Activated T-cell treated with anti-CD3 and anti-CD28 coated beads, Interleukin-2, amount 50 U/mL, for 24 hours (primary cell): ENCODE results near the gene IGSF21.
A peak's percentile ranks its signal among the peaks of the same experiment; 100 is the strongest.

ENCODE experiments used
- DNase-seq: peaks from one replicate; pipeline ENCODE4 v3.0.0-alpha.2; 2020
- H3K27ac Mint-ChIP-seq: 2 replicates; pipeline ENCODE4 v1.8.0; 2020; ENCODE audit warnings: mild to moderate bottlenecking, mixed read lengths
- H3K27me3 Mint-ChIP-seq: 2 replicates; pipeline ENCODE4 v1.8.0; 2020; ENCODE audit warnings: mixed read lengths
- H3K36me3 Mint-ChIP-seq: 2 replicates; pipeline ENCODE4 v1.8.0; 2020; ENCODE audit warnings: low read depth, mixed read lengths
- H3K4me1 Mint-ChIP-seq: 2 replicates; pipeline ENCODE4 v1.8.0; 2020; ENCODE audit warnings: low read depth, mixed read lengths
- H3K4me3 Mint-ChIP-seq: 2 replicates; pipeline ENCODE4 v1.8.0; 2020; ENCODE audit warnings: mild to moderate bottlenecking, moderate library complexity, mixed read lengths
- H3K9me3 Mint-ChIP-seq: 2 replicates; pipeline ENCODE4 v1.8.0; 2020; ENCODE audit warnings: mixed read lengths

IGSF21 gene

GRCh38 chr1:18088077-18088594 lies 19.5 kb upstream of the IGSF21 start:
- DNase-seq: no peak
- Mint-ChIP-seq H3K4me1 (no peaks in the 10 kb centered on the region), H3K4me3 (no peak overlapping the region), H3K27me3 (peaks cover 31% of the 10 kb centered on the region), H3K9me3 (no peaks in the 10 kb centered on the region), H3K36me3 (no peaks in the 10 kb centered on the region), H3K27ac (no peak overlapping the region)

DNA sequence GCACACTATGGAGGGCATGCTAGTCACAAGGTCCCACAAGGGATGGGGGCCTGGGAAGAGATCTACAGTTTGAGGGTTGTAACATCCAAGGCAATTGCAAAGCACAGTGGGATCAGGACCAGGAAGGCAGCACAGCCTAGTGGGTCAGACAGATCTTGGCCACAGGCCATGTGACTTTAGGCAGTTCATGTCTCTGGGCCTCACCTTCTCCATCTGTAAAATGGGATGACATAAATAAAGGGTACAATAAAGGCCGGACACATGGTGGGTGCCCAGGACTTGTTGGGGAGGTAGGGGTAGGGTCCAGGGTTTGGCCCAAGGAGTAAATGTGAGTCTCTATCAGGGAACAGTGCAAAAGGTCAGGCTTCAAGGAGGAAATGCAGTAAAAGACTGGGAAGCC lies 18.1 kb upstream of the IGSF21 start:
- peaks cover 2% of the 10 kb centered on the region for H3K9me3 Mint-ChIP-seq
- H3K27ac Mint-ChIP-seq: no peak overlapping the region
- no peaks in the 10 kb centered on the region for H3K4me1 Mint-ChIP-seq
- H3K4me3 Mint-ChIP-seq: no peak overlapping the region
- no peaks in the 10 kb centered on the region for H3K36me3 Mint-ChIP-seq
- peaks cover 39% of the 10 kb centered on the region for H3K27me3 Mint-ChIP-seq
- DNase-seq: no peak

DNA sequence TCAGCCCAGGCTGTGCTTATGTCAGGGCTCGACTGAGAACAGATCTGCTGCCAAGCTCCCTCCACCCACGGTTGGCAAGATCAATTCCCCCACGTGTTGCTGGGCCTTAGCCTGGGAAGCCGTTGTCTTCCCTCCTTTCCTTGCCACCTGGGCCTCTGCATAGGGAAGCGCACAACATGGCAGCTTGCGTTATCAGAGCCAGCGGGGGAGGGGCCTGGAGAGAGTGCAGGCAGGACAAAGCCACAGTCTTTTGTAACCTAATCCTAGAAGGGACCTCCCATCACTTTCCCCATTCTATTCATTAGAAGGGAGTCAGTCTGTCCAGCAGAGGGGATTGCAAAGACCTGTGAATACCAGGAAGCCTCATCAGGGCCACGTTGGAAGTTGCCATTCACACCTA lies 17.0 kb upstream of the IGSF21 start:
- peaks cover 42% of the 10 kb centered on the region for H3K27me3 Mint-ChIP-seq
- H3K9me3 Mint-ChIP-seq: peaks cover 2% of the 10 kb centered on the region
- H3K36me3 Mint-ChIP-seq: no peaks in the 10 kb centered on the region
- no peaks in the 10 kb centered on the region for H3K4me1 Mint-ChIP-seq
- H3K27ac Mint-ChIP-seq: no peak overlapping the region
- no peak for DNase-seq
- H3K4me3 Mint-ChIP-seq: no peak overlapping the region

DNA sequence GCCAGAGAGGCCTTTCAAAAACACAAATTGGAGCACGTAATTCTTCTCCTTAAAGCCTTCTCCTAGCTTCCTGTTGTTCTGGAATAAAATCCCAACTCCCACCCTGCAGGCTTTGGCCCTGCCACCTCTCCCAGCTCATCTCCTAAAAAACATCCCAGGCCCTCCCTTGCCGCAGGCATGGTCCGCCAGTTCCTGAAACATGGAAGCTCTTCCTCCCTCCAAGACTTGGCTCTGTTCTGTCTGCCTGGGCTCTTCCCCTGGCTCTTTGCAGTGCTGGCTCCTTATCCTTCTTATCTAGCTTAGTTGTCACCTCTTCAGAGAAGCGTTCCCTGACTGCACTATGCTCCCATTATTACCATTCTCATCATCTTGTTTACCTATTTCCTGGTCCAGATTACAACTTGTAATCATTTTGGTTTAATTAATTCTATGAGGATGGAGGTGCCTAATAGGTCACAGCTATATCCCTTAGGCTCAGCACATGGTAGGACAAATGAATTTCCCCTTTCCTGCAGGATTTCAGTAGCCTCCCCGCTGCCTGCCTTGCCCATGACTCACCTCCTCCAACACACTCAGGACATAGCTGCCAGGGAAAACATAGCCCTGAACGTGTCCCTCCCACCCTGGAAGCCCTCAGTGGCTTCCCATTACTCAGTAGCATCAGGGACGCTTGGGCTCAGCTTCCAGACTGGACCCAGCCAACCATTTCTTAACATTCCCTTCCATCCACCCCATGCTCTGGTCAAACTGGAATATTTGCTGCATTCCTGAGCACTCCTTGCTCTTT lies 15.7 kb upstream of the IGSF21 start:
- Mint-ChIP-seq H3K4me1 (no peaks in the 10 kb centered on the region), H3K9me3 (peaks cover 2% of the 10 kb centered on the region), H3K36me3 (no peaks in the 10 kb centered on the region), H3K27ac (no peak overlapping the region), H3K4me3 (no peak overlapping the region), H3K27me3 (peaks cover 42% of the 10 kb centered on the region)
- DNase-seq: no peak

DNA sequence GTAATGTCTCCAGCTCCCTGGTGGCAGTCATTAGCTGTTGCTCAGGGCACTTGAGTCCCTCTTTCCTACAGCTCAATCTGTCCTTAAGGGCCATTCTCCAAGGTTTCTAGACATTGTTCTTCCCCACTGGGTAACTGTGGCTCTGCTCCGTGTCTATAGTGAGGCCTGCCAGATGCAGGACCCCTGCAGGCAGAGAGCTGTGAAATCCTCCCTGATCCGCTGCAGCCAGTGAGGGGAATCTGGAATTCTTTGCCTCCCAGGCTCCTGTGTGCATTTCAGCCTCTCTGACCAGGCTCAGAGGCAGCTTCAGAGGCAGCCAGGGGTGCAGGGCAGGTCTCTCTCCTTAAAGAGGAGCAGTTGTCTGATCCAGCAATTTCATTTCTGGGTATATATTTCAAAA lies 14.4 kb upstream of the IGSF21 start:
- H3K9me3 Mint-ChIP-seq: peaks cover 2% of the 10 kb centered on the region
- no peaks in the 10 kb centered on the region for H3K36me3 Mint-ChIP-seq
- no peak overlapping the region for H3K27ac Mint-ChIP-seq
- no peaks in the 10 kb centered on the region for H3K4me1 Mint-ChIP-seq
- peaks cover 33% of the 10 kb centered on the region for H3K27me3 Mint-ChIP-seq
- no peak overlapping the region for H3K4me3 Mint-ChIP-seq
- no peak for DNase-seq

GRCh38 chr1:18093646-18094045 lies 14.0 kb upstream of the IGSF21 start:
- Mint-ChIP-seq H3K4me3 (no peak overlapping the region), H3K27me3 (peaks cover 35% of the 10 kb centered on the region), H3K9me3 (peaks cover 2% of the 10 kb centered on the region), H3K27ac (no peak overlapping the region), H3K4me1 (no peaks in the 10 kb centered on the region), H3K36me3 (no peaks in the 10 kb centered on the region)
- DNase-seq: no peak

DNA sequence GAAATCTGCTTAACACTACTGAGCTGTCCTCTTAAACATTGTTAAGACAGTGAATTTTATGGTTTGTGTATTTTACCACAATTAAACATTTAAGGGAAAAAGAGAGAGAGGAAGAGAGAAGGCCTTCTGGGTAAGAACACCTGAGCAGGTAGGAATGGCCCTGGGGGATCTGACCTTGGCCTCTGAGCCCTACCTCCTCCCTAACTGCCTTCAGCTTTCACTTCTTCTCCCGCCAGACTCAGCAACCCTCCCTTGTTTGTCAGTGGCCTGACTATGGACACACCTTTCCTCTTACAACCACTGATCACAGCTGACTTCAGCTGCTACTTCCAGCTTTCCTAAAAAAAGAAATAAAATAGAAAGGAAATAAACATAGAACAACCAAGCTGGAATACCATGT lies 13.5 kb upstream of the IGSF21 start:
- Mint-ChIP-seq H3K27me3 (peaks cover 39% of the 10 kb centered on the region), H3K27ac (no peak overlapping the region), H3K36me3 (no peaks in the 10 kb centered on the region), H3K4me3 (no peak overlapping the region), H3K4me1 (no peaks in the 10 kb centered on the region), H3K9me3 (peaks cover 2% of the 10 kb centered on the region)
- DNase-seq: no peak

DNA sequence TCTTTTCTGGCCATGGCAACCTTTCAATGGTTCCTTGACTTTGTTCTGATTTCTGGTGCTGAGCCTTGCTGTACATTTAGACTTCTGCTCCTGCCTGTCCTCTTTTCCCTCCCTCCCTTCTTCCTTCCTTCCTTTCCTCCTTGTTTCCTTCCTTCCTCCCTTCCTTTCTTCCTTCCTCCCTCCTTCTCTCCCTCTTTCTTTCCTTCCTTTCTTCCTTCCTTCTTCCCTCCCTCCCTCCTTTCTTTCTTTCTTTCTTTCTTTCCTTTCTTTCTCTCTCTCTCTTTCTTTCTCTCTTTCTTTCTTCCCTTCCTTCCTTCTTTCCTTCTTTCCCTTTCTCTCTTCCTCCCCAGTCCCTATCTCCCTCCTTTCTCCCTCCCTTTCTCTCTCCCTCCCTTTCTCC lies 10.4 kb upstream of the IGSF21 start:
- Mint-ChIP-seq H3K27me3 (peaks cover 48% of the 10 kb centered on the region), H3K4me1 (no peaks in the 10 kb centered on the region), H3K4me3 (no peak overlapping the region), H3K36me3 (no peaks in the 10 kb centered on the region), H3K27ac (no peak overlapping the region), H3K9me3 (peaks cover 2% of the 10 kb centered on the region)
- no peak for DNase-seq

GRCh38 chr1:18099026-18099425 lies 8.6 kb upstream of the IGSF21 start:
- Mint-ChIP-seq H3K4me1 (no peaks in the 10 kb centered on the region), H3K36me3 (no peaks in the 10 kb centered on the region), H3K9me3 (no peaks in the 10 kb centered on the region), H3K4me3 (no peak overlapping the region), H3K27ac (no peak overlapping the region), H3K27me3 (peaks cover 50% of the 10 kb centered on the region)
- no peak for DNase-seq

DNA sequence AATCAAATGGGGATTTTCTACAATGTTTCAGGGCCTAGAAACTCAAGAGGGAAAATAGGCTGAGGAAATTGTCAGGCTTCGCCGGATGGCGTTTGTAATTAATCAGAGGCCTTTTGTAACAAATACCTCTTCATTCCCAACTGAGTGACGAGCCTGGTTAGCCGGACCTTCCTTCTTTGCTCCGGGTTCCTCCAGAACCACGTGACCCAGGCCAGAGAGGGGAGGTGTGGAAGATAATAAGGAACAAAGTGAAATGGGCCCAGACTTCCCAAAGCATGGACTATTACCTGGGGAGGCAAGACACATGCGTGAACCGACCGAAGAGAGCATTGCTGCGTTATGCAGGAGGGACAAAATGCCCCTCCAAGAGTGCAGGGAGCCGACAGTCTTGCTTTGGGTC lies 7.5 kb upstream of the IGSF21 start:
- Mint-ChIP-seq H3K27me3 (peaks cover 53% of the 10 kb centered on the region), H3K27ac (no peak overlapping the region), H3K9me3 (no peaks in the 10 kb centered on the region), H3K4me1 (no peaks in the 10 kb centered on the region), H3K4me3 (no peak overlapping the region), H3K36me3 (no peaks in the 10 kb centered on the region)
- DNase-seq: no peak

GRCh38 chr1:18100491-18101063 lies 7.0 kb upstream of the IGSF21 start:
- no peak overlapping the region for H3K4me3 Mint-ChIP-seq
- peaks cover 56% of the 10 kb centered on the region for H3K27me3 Mint-ChIP-seq
- H3K27ac Mint-ChIP-seq: no peak overlapping the region
- no peaks in the 10 kb centered on the region for H3K4me1 Mint-ChIP-seq
- H3K9me3 Mint-ChIP-seq: no peaks in the 10 kb centered on the region
- DNase-seq: peak; percentile 54
- H3K36me3 Mint-ChIP-seq: no peaks in the 10 kb centered on the region

GRCh38 chr1:18101508-18101907 lies 6.1 kb upstream of the IGSF21 start:
- no peak overlapping the region for H3K4me3 Mint-ChIP-seq
- H3K36me3 Mint-ChIP-seq: no peaks in the 10 kb centered on the region
- H3K9me3 Mint-ChIP-seq: no peaks in the 10 kb centered on the region
- no peak for DNase-seq
- peaks cover 65% of the 10 kb centered on the region for H3K27me3 Mint-ChIP-seq
- no peak overlapping the region for H3K27ac Mint-ChIP-seq
- no peaks in the 10 kb centered on the region for H3K4me1 Mint-ChIP-seq

DNA sequence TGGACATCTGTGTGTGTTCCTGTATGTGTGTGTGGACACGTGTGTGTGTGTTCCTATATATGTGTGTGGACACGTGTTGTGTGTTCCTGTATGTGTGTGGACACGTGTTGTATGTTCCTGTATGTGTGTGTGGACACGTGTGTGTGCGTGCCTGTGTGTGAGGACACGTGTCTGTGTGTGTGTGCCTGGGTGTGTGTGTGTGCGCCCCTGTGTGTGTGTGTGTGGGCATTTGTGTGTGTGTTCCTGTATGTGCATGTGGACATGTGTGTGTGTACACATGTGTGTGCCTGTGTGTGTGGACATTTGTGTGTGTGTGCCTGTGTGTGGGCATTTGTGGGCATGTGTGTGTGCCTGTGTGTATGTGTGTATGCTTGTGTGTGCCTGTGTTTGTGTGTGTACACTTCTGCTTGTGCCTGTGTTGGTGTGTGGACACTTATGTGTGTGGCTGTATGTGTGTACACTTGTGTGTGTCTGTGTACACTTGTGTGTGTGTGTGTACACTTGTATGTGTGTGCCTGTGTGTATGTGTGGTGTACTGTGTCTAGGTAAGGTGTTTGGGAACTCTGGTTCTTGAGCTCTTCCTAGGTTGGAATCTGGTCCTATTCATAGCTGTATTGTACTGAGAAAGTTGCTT lies 3.7 kb upstream of the IGSF21 start:
- Mint-ChIP-seq H3K27ac (no peak overlapping the region), H3K4me3 (no peak overlapping the region), H3K27me3 (peaks cover 78% of the 10 kb centered on the region), H3K36me3 (no peaks in the 10 kb centered on the region), H3K9me3 (no peaks in the 10 kb centered on the region), H3K4me1 (peaks cover 4% of the 10 kb centered on the region)
- DNase-seq: no peak

DNA sequence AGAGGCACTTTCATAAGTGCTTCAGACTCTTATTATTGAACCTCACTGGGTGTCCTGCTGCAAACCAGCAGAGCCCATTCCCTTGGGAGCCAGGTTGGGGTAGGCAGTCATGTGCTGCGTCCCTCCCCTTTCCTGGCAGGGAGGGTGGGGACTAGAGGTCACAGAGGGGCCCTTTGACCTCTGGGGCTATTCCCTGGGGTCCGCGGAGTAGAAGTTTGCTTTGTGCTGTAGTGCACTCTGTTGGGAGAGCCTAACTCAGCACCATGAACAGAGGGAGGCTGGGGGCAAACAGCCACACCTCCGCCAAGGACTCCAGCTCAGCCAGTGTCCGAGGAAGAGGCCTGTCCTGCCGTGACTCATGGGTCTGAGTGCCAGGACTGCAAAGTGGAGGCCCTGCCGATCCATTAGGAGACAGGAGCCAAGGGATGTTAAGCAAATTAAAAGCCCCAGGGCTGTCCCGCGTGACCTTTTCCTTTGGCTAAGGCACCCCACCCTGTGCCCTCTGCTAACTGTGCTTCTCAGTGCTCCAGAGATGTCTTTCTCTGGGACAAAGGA lies 3.0 kb upstream of the IGSF21 start:
- Mint-ChIP-seq H3K36me3 (no peaks in the 10 kb centered on the region), H3K27ac (no peak overlapping the region), H3K4me1 (peaks cover 4% of the 10 kb centered on the region), H3K4me3 (no peak overlapping the region), H3K27me3 (peaks cover 78% of the 10 kb centered on the region), H3K9me3 (no peaks in the 10 kb centered on the region)
- no peak for DNase-seq

GRCh38 chr1:18105196-18105595 lies 2.4 kb upstream of the IGSF21 start:
- H3K27me3 Mint-ChIP-seq: peaks cover 82% of the 10 kb centered on the region

More at GRCh38 chr1:18105196-18105595, 2.4 kb upstream of the IGSF21 start:
- H3K36me3 Mint-ChIP-seq: no peaks in the 10 kb centered on the region
- H3K4me1 Mint-ChIP-seq: peaks cover 7% of the 10 kb centered on the region
- no peaks in the 10 kb centered on the region for H3K9me3 Mint-ChIP-seq
- DNase-seq: no peak
- H3K27ac Mint-ChIP-seq: no peak overlapping the region
- H3K4me3 Mint-ChIP-seq: no peak overlapping the region
